H9 (cell line): ENCODE data around the gene PEX14. TPM values are rescaled to one million over a fixed set of nuclear protein-coding genes. Genes with fewer than 3 reads are reported as not detected.

Experiments
- DNase-seq: peaks from one replicate; pipeline ENCODE4 v3.0.0-alpha.2; 2017
- H2AFZ ChIP-seq: one replicate; pipeline ENCODE4 v1.6.1; 2013; ENCODE audit warnings: mild to moderate bottlenecking, low read length, control low read depth, moderate library complexity
- H2AK5ac ChIP-seq: 2 replicates; pipeline ENCODE4 v1.6.1; 2013; ENCODE audit warnings: low read length, control low read depth, mixed read lengths; ENCODE audit not compliant: insufficient read length
- H2BK120ac ChIP-seq: one replicate; pipeline ENCODE4 v1.6.1; 2013; ENCODE audit warnings: low read depth, mild to moderate bottlenecking, low read length, control low read depth, inconsistent platforms; ENCODE audit not compliant: poor library complexity, severe bottlenecking
- H2BK12ac ChIP-seq: 2 replicates; pipeline ENCODE4 v1.6.1; 2013; ENCODE audit warnings: low read length, control low read depth, mixed read lengths, low read depth; ENCODE audit not compliant: insufficient read length
- H2BK15ac ChIP-seq: 2 replicates; pipeline ENCODE4 v1.6.1; 2013; ENCODE audit warnings: low read depth, low read length, control low read depth
- H2BK20ac ChIP-seq: one replicate; pipeline ENCODE4 v1.6.1; 2013; ENCODE audit warnings: low read depth, mild to moderate bottlenecking, low read length, control low read depth, inconsistent platforms; ENCODE audit not compliant: poor library complexity, severe bottlenecking
- H2BK5ac ChIP-seq: 2 replicates; pipeline ENCODE4 v1.6.1; 2013; ENCODE audit warnings: low read length, control low read depth, mixed read lengths; ENCODE audit not compliant: insufficient read length
- H3K14ac ChIP-seq: 2 replicates; pipeline ENCODE4 v1.6.1; 2013; ENCODE audit warnings: low read length, control low read depth; ENCODE audit not compliant: insufficient read depth
- H3K18ac ChIP-seq: 2 replicates; pipeline ENCODE4 v1.6.1; 2013; ENCODE audit warnings: low read depth, mild to moderate bottlenecking, mixed read lengths, low read length, control low read depth; ENCODE audit not compliant: insufficient read length
- H3K23ac ChIP-seq: 2 replicates; pipeline ENCODE4 v1.6.1; 2013; ENCODE audit warnings: low read length, control low read depth, mixed read lengths, low read depth; ENCODE audit not compliant: insufficient read length
- H3K23me2 ChIP-seq: 2 replicates; pipeline ENCODE4 v1.6.1; 2013; ENCODE audit warnings: low read depth, mild to moderate bottlenecking, mixed read lengths, low read length, control low read depth; ENCODE audit not compliant: insufficient read length, poor library complexity, severe bottlenecking
- H3K27ac ChIP-seq: 2 replicates; pipeline ENCODE4 v1.5.1; 2013; ENCODE audit warnings: low read length, control low read depth, mixed read lengths, low read depth; ENCODE audit not compliant: insufficient read length
- H3K27me3 ChIP-seq: 2 replicates; pipeline ENCODE4 v1.6.1; 2013; ENCODE audit warnings: low read length, control low read depth, inconsistent platforms; ENCODE audit not compliant: insufficient read depth
- H3K4ac ChIP-seq: 2 replicates; pipeline ENCODE4 v1.6.1; 2013; ENCODE audit warnings: low read depth, mild to moderate bottlenecking, control low read depth, inconsistent platforms, low read length, moderate library complexity
- H3K4me1 ChIP-seq: 2 replicates; pipeline ENCODE4 v1.6.1; 2013; ENCODE audit warnings: low read length, control low read depth, inconsistent platforms; ENCODE audit not compliant: insufficient read depth
- H3K4me2 ChIP-seq: 2 replicates; pipeline ENCODE4 v1.6.1; 2013; ENCODE audit warnings: low read length, control low read depth, mixed read lengths; ENCODE audit not compliant: insufficient read length, insufficient read depth
- H3K56ac ChIP-seq: 2 replicates; pipeline ENCODE4 v1.6.1; 2013; ENCODE audit warnings: low read depth, mild to moderate bottlenecking, mixed read lengths, low read length, control low read depth; ENCODE audit not compliant: insufficient read length
- H3K79me1 ChIP-seq: 2 replicates; pipeline ENCODE4 v1.6.1; 2013; ENCODE audit warnings: low read depth, mild to moderate bottlenecking, moderate library complexity, low read length, control low read depth, inconsistent platforms; ENCODE audit not compliant: insufficient read depth, poor library complexity, severe bottlenecking
- H3K79me2 ChIP-seq: 2 replicates; pipeline ENCODE4 v1.6.1; 2013; ENCODE audit warnings: low read length, control low read depth, inconsistent platforms; ENCODE audit not compliant: insufficient read depth
- H3K9ac ChIP-seq: 2 replicates; pipeline ENCODE4 v1.6.1; 2013; ENCODE audit warnings: low read length, control low read depth, mixed read lengths; ENCODE audit not compliant: insufficient read length; ENCODE audit errors: extremely low read depth
- H3K9me3 ChIP-seq: one replicate; pipeline ENCODE4 v1.6.1; 2013; ENCODE audit warnings: low read depth, low read length, inconsistent platforms; ENCODE audit not compliant: control insufficient read depth
- H3T11ph ChIP-seq: one replicate; pipeline ENCODE4 v1.6.1; 2013; ENCODE audit warnings: mild to moderate bottlenecking, low read length, control low read depth, inconsistent platforms
- H4K20me1 ChIP-seq: one replicate; pipeline ENCODE4 v1.6.1; 2013; ENCODE audit not compliant: control insufficient read depth, insufficient read length, insufficient read depth
- H4K5ac ChIP-seq: 2 replicates; pipeline ENCODE4 v1.6.1; 2013; ENCODE audit warnings: low read depth, mild to moderate bottlenecking, mixed read lengths, low read length, control low read depth; ENCODE audit not compliant: insufficient read length
- H4K8ac ChIP-seq: replicated peaks from 2 replicates; pipeline ENCODE4 v1.6.1; 2013; ENCODE audit warnings: low read length, control low read depth, mixed read lengths, low read depth; ENCODE audit not compliant: insufficient read length
- H4K91ac ChIP-seq: 2 replicates; pipeline ENCODE4 v1.6.1; 2013; ENCODE audit warnings: low read depth, mild to moderate bottlenecking, moderate library complexity, mixed read lengths, low read length, control low read depth; ENCODE audit not compliant: insufficient read length
- H3K27ac Mint-ChIP-seq, 3 experiments: 2 replicates in 2 of 3; 3 replicates in 1 of 3; pipeline ENCODE4 v1.8.0; 2020 to 2021; ENCODE audit warnings: mixed read lengths in 3 of 3, mild to moderate bottlenecking in 1 of 3, moderate library complexity in 1 of 3
- H3K27me3 Mint-ChIP-seq: 2 replicates; pipeline ENCODE4 v1.8.0; 2021; ENCODE audit warnings: low read depth, mild to moderate bottlenecking, moderate library complexity, mixed read lengths
- H3K36me3 Mint-ChIP-seq, 3 experiments: 2 replicates in 2 of 3; 3 replicates in 1 of 3; pipeline ENCODE4 v1.8.0; 2020 to 2021; ENCODE audit warnings: low read depth in 3 of 3, mixed read lengths in 3 of 3; ENCODE audit not compliant: insufficient read depth in 1 of 3
- H3K4me1 Mint-ChIP-seq, 2 experiments: 2 replicates each; pipeline ENCODE4 v1.8.0; 2020; ENCODE audit warnings: mixed read lengths in 2 of 2
- H3K4me3 Mint-ChIP-seq, 2 experiments: 2 replicates in 1 of 2; 3 replicates in 1 of 2; pipeline ENCODE4 v1.8.0; 2020 to 2021; ENCODE audit warnings: mild to moderate bottlenecking in 2 of 2, mixed read lengths in 2 of 2, moderate library complexity in 1 of 2
- H3K9me3 Mint-ChIP-seq, 2 experiments: 2 replicates in 1 of 2; 3 replicates in 1 of 2; pipeline ENCODE4 v1.8.0; 2020; ENCODE audit warnings: mild to moderate bottlenecking in 2 of 2, mixed read lengths in 2 of 2, moderate library complexity in 1 of 2
- WGBS: extraction: QIAGEN DNeasy Blood & Tissue Kit; methylation state at CpG from one replicate; pipeline ENCODE4 v1.1.7; 2013; ENCODE audit warnings: missing lambda C conversion rate, low lambda C conversion rate, mixed read lengths; ENCODE audit not compliant: insufficient read length; ENCODE audit errors: extremely low coverage; 5-methylcytosine and 5-hydroxymethylcytosine counted together
- total RNA-seq: library from RNA; stranded (reverse); gene quantifications from 2 replicates; pipeline ENCODE4 v1.2.1, GENCODE V29; 2021
- TF ChIP-seq, protein P1 (sequence below): fragments of 200-600 bp; sonication (generic); conservative IDR thresholded peaks from 3 replicates; pipeline ENCODE4 v1.8.0; 2021; ENCODE audit warnings: antibody characterized with exemption, mild to moderate bottlenecking

PEX14 gene
- total RNA-seq, 1 experiment from 2014 or later, result 23.9 TPM

DNA sequence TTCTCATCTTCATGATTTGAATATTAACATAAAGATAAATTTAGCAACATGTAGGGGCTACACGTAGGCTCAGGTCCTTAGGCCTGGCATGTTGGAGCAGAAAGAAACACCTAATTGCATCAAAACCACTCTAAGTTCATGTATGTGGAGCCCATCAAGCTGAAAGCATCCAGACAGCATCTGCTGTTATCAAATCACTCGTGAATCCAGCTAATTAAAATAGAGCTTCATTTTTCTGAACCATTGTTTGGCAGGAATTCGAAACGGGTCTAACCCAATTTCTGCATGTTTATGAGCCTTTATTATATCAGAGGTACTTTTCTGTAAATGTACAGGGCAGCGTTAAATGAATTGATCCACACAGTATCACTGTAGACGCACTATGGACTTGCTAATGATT is 45.7 kb downstream of the PEX14 start:
- Histone ChIP-seq H3K79me2 (peaks cover 4% of the 10 kb centered on the region; the same call in 1 of the 2 replicates), H3K9ac (no peak overlapping the region), H3K27me3 (no peaks in the 10 kb centered on the region), H2BK5ac (no peak overlapping the region), H4K8ac (no peak overlapping the region), H3K23ac (no peak overlapping the region), H3K9me3 (no peaks in the 10 kb centered on the region), H2BK120ac (no peak overlapping the region), H3K79me1 (no peaks in the 10 kb centered on the region), H4K91ac (no peak overlapping the region), H2AK5ac (no peak overlapping the region), H3K27ac (no peak overlapping the region), H3K4ac (no peak overlapping the region), H2BK20ac (no peak overlapping the region), H3K4me1 (peaks cover 12% of the 10 kb centered on the region; the same call in 1 of the 2 replicates), H3K18ac (no peak overlapping the region), H4K5ac (no peak overlapping the region), H3K23me2 (no peaks in the 10 kb centered on the region), H2BK12ac (no peak overlapping the region), H3K56ac (no peak overlapping the region), H3K4me2 (no peak overlapping the region), H2BK15ac (no peak overlapping the region), H3T11ph (no peak overlapping the region), H4K20me1 (no peaks in the 10 kb centered on the region), H3K14ac (no peak overlapping the region), H2AFZ (no peak overlapping the region)
- TF ChIP-seq, protein P1, sequence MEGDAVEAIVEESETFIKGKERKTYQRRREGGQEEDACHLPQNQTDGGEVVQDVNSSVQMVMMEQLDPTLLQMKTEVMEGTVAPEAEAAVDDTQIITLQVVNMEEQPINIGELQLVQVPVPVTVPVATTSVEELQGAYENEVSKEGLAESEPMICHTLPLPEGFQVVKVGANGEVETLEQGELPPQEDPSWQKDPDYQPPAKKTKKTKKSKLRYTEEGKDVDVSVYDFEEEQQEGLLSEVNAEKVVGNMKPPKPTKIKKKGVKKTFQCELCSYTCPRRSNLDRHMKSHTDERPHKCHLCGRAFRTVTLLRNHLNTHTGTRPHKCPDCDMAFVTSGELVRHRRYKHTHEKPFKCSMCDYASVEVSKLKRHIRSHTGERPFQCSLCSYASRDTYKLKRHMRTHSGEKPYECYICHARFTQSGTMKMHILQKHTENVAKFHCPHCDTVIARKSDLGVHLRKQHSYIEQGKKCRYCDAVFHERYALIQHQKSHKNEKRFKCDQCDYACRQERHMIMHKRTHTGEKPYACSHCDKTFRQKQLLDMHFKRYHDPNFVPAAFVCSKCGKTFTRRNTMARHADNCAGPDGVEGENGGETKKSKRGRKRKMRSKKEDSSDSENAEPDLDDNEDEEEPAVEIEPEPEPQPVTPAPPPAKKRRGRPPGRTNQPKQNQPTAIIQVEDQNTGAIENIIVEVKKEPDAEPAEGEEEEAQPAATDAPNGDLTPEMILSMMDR, result no peak
- H3K4me1 Mint-ChIP-seq, result peaks cover 40 to 48% of the 10 kb centered on the region in 2 experiments
- H3K27ac Mint-ChIP-seq, result no peak overlapping the region
- no peaks in the 10 kb centered on the region for H3K27me3 Mint-ChIP-seq
- H3K9me3 Mint-ChIP-seq, result no peaks in the 10 kb centered on the region
- DNase-seq, result no peak
- WGBS, result no CpG with 5 or more reads among the region's 6 CpGs
- H3K36me3 Mint-ChIP-seq, result peaks cover 0 to 5% (median 2%) of the 10 kb centered on the region in 3 experiments; a peak in 3 of 7 replicates
- no peak overlapping the region for H3K4me3 Mint-ChIP-seq
